Stomach (tissue), 4 donors: ENCODE results near the gene RIPK1.

Experiments
- EP300 ChIP-seq: sonication (generic); formaldehyde crosslinking; IDR thresholded peaks from one replicate; pipeline ENCODE4 v1.6.1; 2017; ENCODE audit warnings: antibody characterized with exemption
- POLR2A ChIP-seq, 4 donors: fragments of 450-650 bp; IDR thresholded peaks; one replicate each; pipeline ENCODE4 v1.6.1; 2016; ENCODE audit warnings: antibody characterized with exemption in 4 of 4, control low read depth in 2 of 4, mild to moderate bottlenecking in 1 of 4, moderate library complexity in 1 of 4
- POLR2AphosphoS5 ChIP-seq, 3 donors: sonication (generic); formaldehyde crosslinking; IDR thresholded peaks; one replicate each; pipeline ENCODE4 v1.6.1; 2016; ENCODE audit warnings: antibody characterized with exemption in 3 of 3
- TF ChIP-seq, protein P1 (sequence below), 7 experiments: fragments of 450-650 bp in 4 of 7; fragments of 200-600 bp in 3 of 7; sonication (generic) in 3 of 7; IDR thresholded peaks; one replicate each; pipeline ENCODE4 v1.5.1; 2016 to 2019; ENCODE audit warnings: antibody characterized with exemption in 7 of 7, control low read depth in 2 of 7, mild to moderate bottlenecking in 1 of 7

DNA sequence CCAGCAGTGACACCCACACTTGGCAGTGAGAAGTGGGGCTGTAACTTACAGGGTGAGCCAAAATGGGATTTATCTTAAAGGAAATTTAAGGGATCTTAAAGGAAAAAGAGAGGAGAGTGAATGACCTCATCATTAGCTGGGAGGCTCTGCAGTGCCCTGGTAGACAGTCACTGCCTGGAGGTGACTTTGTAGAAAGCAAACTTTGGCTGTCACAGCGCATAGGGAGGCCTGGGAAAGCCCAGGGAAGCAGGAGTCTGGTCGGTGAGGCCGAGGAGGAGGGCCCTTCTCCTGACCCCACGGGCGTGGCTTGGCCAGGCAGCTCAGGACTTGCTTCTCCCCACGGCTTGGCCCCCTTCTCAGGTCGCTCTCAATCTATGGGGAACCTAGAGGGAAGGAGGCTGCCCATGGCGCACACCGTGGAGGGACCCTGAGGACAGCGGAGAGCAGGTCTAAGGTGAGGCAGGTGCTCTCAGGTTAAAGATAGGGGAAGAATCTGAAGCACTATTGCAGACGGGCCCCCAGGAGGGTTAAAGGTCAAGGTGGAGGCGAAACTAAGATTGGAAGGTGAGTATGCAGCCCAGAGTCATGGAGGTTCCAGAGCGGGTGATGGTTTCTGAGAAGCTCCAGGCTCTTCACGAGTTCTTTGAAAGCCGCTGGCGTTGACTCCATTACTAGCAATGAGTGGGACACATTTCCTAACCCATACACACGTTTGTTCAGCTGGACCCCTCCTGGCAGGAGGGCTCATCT lies 15.6 kb upstream of the RIPK1 start:
- TF ChIP-seq, protein P1, sequence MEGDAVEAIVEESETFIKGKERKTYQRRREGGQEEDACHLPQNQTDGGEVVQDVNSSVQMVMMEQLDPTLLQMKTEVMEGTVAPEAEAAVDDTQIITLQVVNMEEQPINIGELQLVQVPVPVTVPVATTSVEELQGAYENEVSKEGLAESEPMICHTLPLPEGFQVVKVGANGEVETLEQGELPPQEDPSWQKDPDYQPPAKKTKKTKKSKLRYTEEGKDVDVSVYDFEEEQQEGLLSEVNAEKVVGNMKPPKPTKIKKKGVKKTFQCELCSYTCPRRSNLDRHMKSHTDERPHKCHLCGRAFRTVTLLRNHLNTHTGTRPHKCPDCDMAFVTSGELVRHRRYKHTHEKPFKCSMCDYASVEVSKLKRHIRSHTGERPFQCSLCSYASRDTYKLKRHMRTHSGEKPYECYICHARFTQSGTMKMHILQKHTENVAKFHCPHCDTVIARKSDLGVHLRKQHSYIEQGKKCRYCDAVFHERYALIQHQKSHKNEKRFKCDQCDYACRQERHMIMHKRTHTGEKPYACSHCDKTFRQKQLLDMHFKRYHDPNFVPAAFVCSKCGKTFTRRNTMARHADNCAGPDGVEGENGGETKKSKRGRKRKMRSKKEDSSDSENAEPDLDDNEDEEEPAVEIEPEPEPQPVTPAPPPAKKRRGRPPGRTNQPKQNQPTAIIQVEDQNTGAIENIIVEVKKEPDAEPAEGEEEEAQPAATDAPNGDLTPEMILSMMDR (IDR thresholded peaks at IDR 0.05): no peak
- TF ChIP-seq EP300: no peak
- no peak for TF ChIP-seq POLR2AphosphoS5 (IDR thresholded peaks at IDR 0.05)
- TF ChIP-seq POLR2A (IDR thresholded peaks at IDR 0.05): no peak
